LNCAP (cell line): Measurements from ENCODE around the gene LRRC53.

Experiments
- CTCF ChIP-seq: fragments of 450-650 bp; IDR thresholded peaks from 2 replicates; pipeline ENCODE4 v1.5.1; 2017; ENCODE audit warnings: mild to moderate bottlenecking

The LRRC53 gene

GRCh38 chr1:74470251-74470650 lies 42.2 kb downstream of the LRRC53 start:
- TF ChIP-seq CTCF, result no peak

- TF ChIP-seq CTCF, result peak; percentile 68
Measured at GRCh38 chr1:74468982-74469603, 43.3 kb downstream of the LRRC53 start.

GRCh38 chr1:74467786-74468377 lies 44.5 kb downstream of the LRRC53 start:
- TF ChIP-seq CTCF, result no peak

GRCh38 chr1:74465193-74465681 lies 47.2 kb downstream of the LRRC53 start:
- no peak for TF ChIP-seq CTCF

GRCh38 chr1:74464037-74464436 lies 48.4 kb downstream of the LRRC53 start:
- TF ChIP-seq CTCF, result no peak

- TF ChIP-seq CTCF, result no peak
Measured at GRCh38 chr1:74463333-74463988, 49.0 kb downstream of the LRRC53 start.

GRCh38 chr1:74457253-74457652 lies 55.2 kb downstream of the LRRC53 start:
- no peak for TF ChIP-seq CTCF
